GM19043 (cell line): ENCODE results near the gene MRC1.

Experiments used
- ATAC-seq: cut with Tn5 transposase; IDR thresholded peaks from one replicate; pipeline ENCODE4 v1.9.1; 2021; ENCODE audit warnings: low read depth; ENCODE audit not compliant: unreplicated experiment

The MRC1 gene

GRCh38 chr10:17838080-17838648, 29.0 kb downstream of the MRC1 start:
- ATAC-seq: no peak

GRCh38 chr10:17841050-17841449, 31.9 kb downstream of the MRC1 start:
- no peak for ATAC-seq

GRCh38 chr10:17842641-17843040, 33.5 kb downstream of the MRC1 start:
- ATAC-seq: no peak

GRCh38 chr10:17847585-17848296, 38.6 kb downstream of the MRC1 start:
- ATAC-seq: no peak

GRCh38 chr10:17848646-17849045, 39.5 kb downstream of the MRC1 start:
- no peak for ATAC-seq

- ATAC-seq: no peak
Observed at GRCh38 chr10:17850501-17850900, 41.4 kb downstream of the MRC1 start.

- no peak for ATAC-seq
Observed at GRCh38 chr10:17851611-17852010, 42.5 kb downstream of the MRC1 start.

GRCh38 chr10:17854044-17854652, 45.0 kb downstream of the MRC1 start:
- ATAC-seq: peak; percentile 43

- no peak for ATAC-seq
Observed at GRCh38 chr10:17857040-17857439, 47.9 kb downstream of the MRC1 start.

- no peak for ATAC-seq
Observed at GRCh38 chr10:17859492-17860156, 50.5 kb downstream of the MRC1 start.

GRCh38 chr10:17861760-17862159, 52.6 kb downstream of the MRC1 start:
- ATAC-seq: no peak

- no peak for ATAC-seq
Observed at GRCh38 chr10:17865351-17865750, 56.2 kb downstream of the MRC1 start.

- no peak for ATAC-seq
Observed at GRCh38 chr10:17866346-17866745, 57.2 kb downstream of the MRC1 start.

- ATAC-seq: no peak
Observed at GRCh38 chr10:17867056-17867455, 57.9 kb downstream of the MRC1 start.

GRCh38 chr10:17871036-17871435, 61.9 kb downstream of the MRC1 start:
- ATAC-seq: no peak

- ATAC-seq: no peak
Observed at GRCh38 chr10:17872191-17873091, 63.3 kb downstream of the MRC1 start.

- ATAC-seq: no peak
Observed at GRCh38 chr10:17873946-17874345, 64.8 kb downstream of the MRC1 start.

- no peak for ATAC-seq
Observed at GRCh38 chr10:17877121-17877520, 68.0 kb downstream of the MRC1 start.

GRCh38 chr10:17878896-17879295, 69.7 kb downstream of the MRC1 start:
- ATAC-seq: no peak

GRCh38 chr10:17880601-17881000, 71.5 kb downstream of the MRC1 start:
- no peak for ATAC-seq

GRCh38 chr10:17882557-17882956, 73.4 kb downstream of the MRC1 start:
- no peak for ATAC-seq
